HL-60/S4 treated with retinoic acid at 250 ng/mL for 4 days and 3 days (cell line): ENCODE results near the gene GCC2.
"Not testable (repeated sequence)": the region's sequence is repeated elsewhere in the genome, so short reads cannot be mapped to it uniquely, and the experiment has no call there.

ENCODE experiments used
- in situ Hi-C: fragments of 300-500 bp; cut with MboI; formaldehyde crosslinking; loops from 2 replicates; pipeline ENCODE4 v1.7.0; 2022; ENCODE audit warnings: low sequenced_read_pairs

GCC2 gene

GRCh38 chr2:108512431-108512830, 63.4 kb downstream of the GCC2 start:
- in situ Hi-C loops, result not testable (repeated sequence)

GRCh38 chr2:108514478-108514877, 65.5 kb downstream of the GCC2 start:
- in situ Hi-C loops, result not testable (repeated sequence)

- in situ Hi-C loops, result not testable (repeated sequence)
Measured at GRCh38 chr2:108524688-108525087, 75.7 kb downstream of the GCC2 start.

GRCh38 chr2:108525258-108525657, 76.3 kb downstream of the GCC2 start:
- in situ Hi-C loops, result not testable (repeated sequence)

- in situ Hi-C loops, result no loop called here
Measured at GRCh38 chr2:108531674-108532055, 82.7 kb downstream of the GCC2 start.

- in situ Hi-C loops, result no loop called here
Measured at GRCh38 chr2:108533832-108534583, 85.0 kb downstream of the GCC2 start, which contains the start of gene LIMS1. Gene LIMS1, plus strand, starts transcription at chr2:108534470. Its CDS starts 93 bp downstream, at chr2:108534563.

- in situ Hi-C loops, result no loop called here
Measured at GRCh38 chr2:108534584-108535356, 85.8 kb downstream of the GCC2 start.

GRCh38 chr2:108535357-108535631, 86.3 kb downstream of the GCC2 start:
- in situ Hi-C loops, result no loop called here

- in situ Hi-C loops, result no loop called here
Measured at GRCh38 chr2:108536133-108536780, 87.3 kb downstream of the GCC2 start.

- in situ Hi-C loops, result no loop called here
Measured at GRCh38 chr2:108536911-108537310, 87.9 kb downstream of the GCC2 start.

- in situ Hi-C loops, result no loop called here
Measured at GRCh38 chr2:108538000-108538625, 89.1 kb downstream of the GCC2 start.

- in situ Hi-C loops, result no loop called here
Measured at GRCh38 chr2:108541451-108541850, 92.4 kb downstream of the GCC2 start.

- in situ Hi-C loops, result no loop called here
Measured at GRCh38 chr2:108542071-108542470, 93.1 kb downstream of the GCC2 start.

GRCh38 chr2:108547606-108548005, 98.6 kb downstream of the GCC2 start:
- in situ Hi-C loops, result no loop called here

GRCh38 chr2:108548208-108549003, 99.4 kb downstream of the GCC2 start:
- in situ Hi-C loops, result no loop called here

- in situ Hi-C loops, result no loop called here
Measured at GRCh38 chr2:108552566-108552965, 103.6 kb downstream of the GCC2 start.

GRCh38 chr2:108553209-108553919, 104.4 kb downstream of the GCC2 start:
- in situ Hi-C loops, result no loop called here

GRCh38 chr2:108554528-108554927, 105.5 kb downstream of the GCC2 start:
- in situ Hi-C loops, result no loop called here

GRCh38 chr2:108555572-108555971, 106.6 kb downstream of the GCC2 start:
- in situ Hi-C loops, result no loop called here

GRCh38 chr2:108556581-108556980, 107.6 kb downstream of the GCC2 start:
- in situ Hi-C loops, result not testable (repeated sequence)
